ENCODE data around the gene ACAP3.
"Not testable (repeated sequence)": the region's sequence is repeated elsewhere in the genome, so short reads cannot be mapped to it uniquely, and the experiment has no call there.

The ACAP3 gene

GRCh38 chr1:1319646-1319941 lies 11.9 kb upstream of the ACAP3 start:
- Mint-ChIP-seq H3K4me1 (peaks cover 13 to 45% of the 10 kb centered on the region in 2 donors), H3K4me3 (no peak overlapping the region), H3K9me3 (no peaks in the 10 kb centered on the region), H3K36me3 (peaks cover 16 to 48% of the 10 kb centered on the region in 2 donors), H3K27me3 (no peaks in the 10 kb centered on the region), H3K27ac (peak overlapping the region; percentile 69)
- ATAC-seq (replicated peaks), result no peak
- no peak for DNase-seq

- DNase-seq (no peak), ATAC-seq (replicated peaks) (no peak)
- Mint-ChIP-seq H3K4me1 (peaks cover 13 to 45% of the 10 kb centered on the region in 2 donors), H3K27ac (peak overlapping the region; percentile 69), H3K36me3 (peaks cover 15 to 48% of the 10 kb centered on the region in 2 donors), H3K27me3 (no peaks in the 10 kb centered on the region), H3K9me3 (no peaks in the 10 kb centered on the region), H3K4me3 (no peak overlapping the region)
Observed at GRCh38 chr1:1318777-1319645, 11.3 kb upstream of the ACAP3 start.

- Mint-ChIP-seq H3K27ac (no peak overlapping the region), H3K27me3 (no peaks in the 10 kb centered on the region), H3K4me3 (no peak overlapping the region), H3K4me1 (peaks cover 10 to 38% of the 10 kb centered on the region in 2 donors), H3K36me3 (peaks cover 21 to 50% of the 10 kb centered on the region in 2 donors), H3K9me3 (no peaks in the 10 kb centered on the region)
- ATAC-seq (replicated peaks) (no peak), DNase-seq (no peak)
Observed at GRCh38 chr1:1318131-1318652, 10.5 kb upstream of the ACAP3 start.

- H3K4me1 Mint-ChIP-seq, result peaks cover 7 to 31% of the 10 kb centered on the region in 2 donors
- peaks cover 24 to 50% of the 10 kb centered on the region in 2 donors for H3K36me3 Mint-ChIP-seq
- H3K27me3 Mint-ChIP-seq, result no peaks in the 10 kb centered on the region
- H3K4me3 Mint-ChIP-seq, result no peak overlapping the region
- no peak overlapping the region for H3K27ac Mint-ChIP-seq
- DNase-seq, result no peak
- no peak for ATAC-seq (replicated peaks)
- H3K9me3 Mint-ChIP-seq, result no peaks in the 10 kb centered on the region
Observed at GRCh38 chr1:1317420-1317819, 9.7 kb upstream of the ACAP3 start.

GRCh38 chr1:1316199-1316598 lies 8.5 kb upstream of the ACAP3 start:
- not testable (repeated sequence) for H3K27me3 Mint-ChIP-seq; H3K9me3 Mint-ChIP-seq; DNase-seq; H3K27ac Mint-ChIP-seq; H3K4me3 Mint-ChIP-seq; ATAC-seq (replicated peaks)
- peaks cover 3 to 27% of the 10 kb centered on the region in 2 donors for H3K4me1 Mint-ChIP-seq
- H3K36me3 Mint-ChIP-seq, result peaks cover 24 to 45% of the 10 kb centered on the region in 2 donors

- Mint-ChIP-seq H3K4me3 (no peak overlapping the region), H3K9me3 (no peaks in the 10 kb centered on the region), H3K4me1 (peaks cover 4 to 24% of the 10 kb centered on the region in 2 donors), H3K36me3 (peaks cover 24 to 49% of the 10 kb centered on the region in 2 donors), H3K27ac (no peak overlapping the region), H3K27me3 (no peaks in the 10 kb centered on the region)
- DNase-seq, result no peak
- no peak for ATAC-seq (replicated peaks)
Observed at GRCh38 chr1:1315435-1315954, 7.8 kb upstream of the ACAP3 start.

- Mint-ChIP-seq H3K4me3 (no peak overlapping the region), H3K27ac (peak overlapping the region; percentile 11), H3K27me3 (no peaks in the 10 kb centered on the region), H3K36me3 (peaks cover 24 to 44% of the 10 kb centered on the region in 2 donors), H3K4me1 (peaks cover 7 to 23% of the 10 kb centered on the region in 2 donors), H3K9me3 (no peaks in the 10 kb centered on the region)
- ATAC-seq (replicated peaks), result no peak
- no peak for DNase-seq
Observed at GRCh38 chr1:1314678-1315335, 7.1 kb upstream of the ACAP3 start.

GRCh38 chr1:1314237-1314586 lies 6.5 kb upstream of the ACAP3 start:
- no peak overlapping the region for H3K4me3 Mint-ChIP-seq
- no peaks in the 10 kb centered on the region for H3K9me3 Mint-ChIP-seq
- H3K36me3 Mint-ChIP-seq, result peaks cover 24 to 39% of the 10 kb centered on the region in 2 donors
- H3K4me1 Mint-ChIP-seq, result peaks cover 7 to 22% of the 10 kb centered on the region in 2 donors
- DNase-seq (no peak), ATAC-seq (replicated peaks) (no peak)
- H3K27ac Mint-ChIP-seq, result no peak overlapping the region
- H3K27me3 Mint-ChIP-seq, result no peaks in the 10 kb centered on the region

- H3K4me1 Mint-ChIP-seq, result peaks cover 7 to 16% of the 10 kb centered on the region in 2 donors
- H3K27me3 Mint-ChIP-seq, result no peaks in the 10 kb centered on the region
- peak overlapping the region; percentile 44 for H3K27ac Mint-ChIP-seq
- no peak for DNase-seq
- peaks cover 23 to 36% of the 10 kb centered on the region in 2 donors for H3K36me3 Mint-ChIP-seq
- no peaks in the 10 kb centered on the region for H3K9me3 Mint-ChIP-seq
- H3K4me3 Mint-ChIP-seq, result no peak overlapping the region
- no peak for ATAC-seq (replicated peaks)
Observed at GRCh38 chr1:1313500-1314236, 5.9 kb upstream of the ACAP3 start.

- H3K4me1 Mint-ChIP-seq, result peaks cover 7 to 14% of the 10 kb centered on the region in 2 donors
- ATAC-seq (replicated peaks), result no peak
- H3K9me3 Mint-ChIP-seq, result no peaks in the 10 kb centered on the region
- no peak overlapping the region for H3K4me3 Mint-ChIP-seq
- no peaks in the 10 kb centered on the region for H3K27me3 Mint-ChIP-seq
- DNase-seq, result no peak
- no peak overlapping the region for H3K27ac Mint-ChIP-seq
- peaks cover 23 to 32% of the 10 kb centered on the region in 2 donors for H3K36me3 Mint-ChIP-seq
Observed at GRCh38 chr1:1312450-1313314, 5.0 kb upstream of the ACAP3 start.

- DNase-seq, result no peak
- ATAC-seq (replicated peaks), result no peak
- Mint-ChIP-seq H3K27me3 (no peaks in the 10 kb centered on the region), H3K36me3 (peaks cover 18 to 28% of the 10 kb centered on the region in 2 donors), H3K4me1 (peaks cover 16 to 24% of the 10 kb centered on the region in 2 donors), H3K9me3 (no peaks in the 10 kb centered on the region), H3K4me3 (no peak overlapping the region), H3K27ac (peak overlapping the region; percentile 47)
Observed at GRCh38 chr1:1311107-1312104, 3.7 kb upstream of the ACAP3 start.

GRCh38 chr1:1310476-1311053 lies 2.8 kb upstream of the ACAP3 start:
- H3K4me3 Mint-ChIP-seq, result peak overlapping the region; percentile 13 to 89
- H3K27ac Mint-ChIP-seq, result no peak overlapping the region
- H3K27me3 Mint-ChIP-seq, result no peaks in the 10 kb centered on the region

More at GRCh38 chr1:1310476-1311053, 2.8 kb upstream of the ACAP3 start:
- ATAC-seq (replicated peaks), result no peak
- Mint-ChIP-seq H3K4me1 (peaks cover 23 to 32% of the 10 kb centered on the region in 2 donors), H3K36me3 (peaks cover 14 to 22% of the 10 kb centered on the region in 2 donors), H3K9me3 (no peaks in the 10 kb centered on the region)
- DNase-seq, result no peak
